Measurements from ENCODE around the gene EFNA2. TPM values are rescaled to one million over a fixed set of nuclear protein-coding genes. Genes with fewer than 3 reads are reported as not detected.

The EFNA2 gene
- total RNA-seq, 1 experiment from 2014 or later, result 12.2 TPM

DNA sequence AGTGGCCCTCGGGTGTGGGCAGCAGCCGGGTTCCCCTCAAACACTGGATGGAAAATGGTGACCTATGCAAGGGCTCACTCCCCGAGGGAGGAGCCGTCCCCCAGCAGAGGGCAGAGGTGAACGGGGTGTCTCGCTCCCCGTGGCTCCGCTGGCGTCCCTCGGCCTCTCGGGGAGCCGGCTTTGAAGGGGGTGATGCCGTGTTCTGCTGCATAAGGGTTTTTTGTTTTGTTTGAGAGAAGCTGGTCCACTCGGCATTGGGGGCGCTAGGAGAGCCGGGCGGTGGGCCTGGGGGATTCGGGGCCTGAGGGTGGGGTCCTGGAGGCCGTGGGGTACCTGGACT, 4.0 kb downstream of the EFNA2 start:
- H4K20me1 ChIP-seq (ENCODE audit: insufficient read depth), result no peaks in the 10 kb centered on the region
- no TSS peak for BruUV-seq (replicated peaks)
- no peaks in the 10 kb centered on the region for H3K9me2 ChIP-seq (ENCODE audit: insufficient read depth)
- intact Hi-C loops (cut with micrococcal nuclease), result no loop called here
- ChIA-PET POLR2A (no interaction called here), CTCF (no interaction called here), RAD21 (ENCODE audit: low non-redundant PET in 1 of 2, low total read pairs in 2 of 2, uncharacterized antibody in 2 of 2, unreplicated experiment in 2 of 2) (no interaction called here)
- no peaks in the 10 kb centered on the region for H3K9me3 ChIP-seq (ENCODE audit: control insufficient read depth in 1 of 2, insufficient read depth in 1 of 2, low read depth in 1 of 2, low read length in 2 of 2)
- no peak overlapping the region for H2AFZ ChIP-seq (ENCODE audit: low read depth, low read length, poor library complexity, severe bottlenecking)
- peaks cover 17 to 28% of the 10 kb centered on the region in 2 experiments for H3K4me1 ChIP-seq (ENCODE audit: control insufficient read depth in 1 of 2, insufficient read depth in 2 of 2, low read length in 2 of 2)
- no peaks in the 10 kb centered on the region for H3K36me3 ChIP-seq (ENCODE audit: control insufficient read depth in 1 of 2, insufficient read depth in 2 of 2, low read length in 2 of 2)
- no peak for ATAC-seq
- H3K4me3 ChIP-seq (replicated peaks in 1 of 2; ENCODE audit: low read depth in 1 of 2, low read length in 2 of 2), result no peak overlapping the region
- DNase-seq (ENCODE audit: low read depth, low spot score), result no peak
- no peaks in the 10 kb centered on the region for H3K27me3 ChIP-seq (ENCODE audit: insufficient read depth, low read length)
- no peaks in the 10 kb centered on the region for H3K79me2 ChIP-seq (ENCODE audit: insufficient read depth, low read length)
- no peak overlapping the region for H3K4me2 ChIP-seq (ENCODE audit: low read length)
- TF ChIP-seq EGR1 (IDR thresholded peaks at IDR 0.05; ENCODE audit: low read depth) (no peak), SIN3A (IDR thresholded peaks at IDR 0.05; ENCODE audit: low read depth) (no peak), CEBPB (IDR thresholded peaks at IDR 0.05; ENCODE audit: low read depth) (no peak), REST (IDR thresholded peaks at IDR 0.05; ENCODE audit: low read depth) (no peak), YY1 (IDR thresholded peaks at IDR 0.05; ENCODE audit: extremely low read depth, insufficient replicate concordance, low read depth, low read length) (no peak), RAD21 (IDR thresholded peaks at IDR 0.05; ENCODE audit: low read depth) (no peak), ZFX (IDR thresholded peaks at IDR 0.05) (no peak), FOSL1 (IDR thresholded peaks at IDR 0.05; ENCODE audit: low read depth) (no peak), EZH2 (IDR thresholded peaks at IDR 0.05) (no peak), ZNF274 (IDR thresholded peaks at IDR 0.05; ENCODE audit: low read depth, low read length) (no peak)
- TF ChIP-seq, protein P1, sequence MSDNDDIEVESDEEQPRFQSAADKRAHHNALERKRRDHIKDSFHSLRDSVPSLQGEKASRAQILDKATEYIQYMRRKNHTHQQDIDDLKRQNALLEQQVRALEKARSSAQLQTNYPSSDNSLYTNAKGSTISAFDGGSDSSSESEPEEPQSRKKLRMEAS (IDR thresholded peaks at IDR 0.05), result no peak
- TF ChIP-seq, protein P2, sequence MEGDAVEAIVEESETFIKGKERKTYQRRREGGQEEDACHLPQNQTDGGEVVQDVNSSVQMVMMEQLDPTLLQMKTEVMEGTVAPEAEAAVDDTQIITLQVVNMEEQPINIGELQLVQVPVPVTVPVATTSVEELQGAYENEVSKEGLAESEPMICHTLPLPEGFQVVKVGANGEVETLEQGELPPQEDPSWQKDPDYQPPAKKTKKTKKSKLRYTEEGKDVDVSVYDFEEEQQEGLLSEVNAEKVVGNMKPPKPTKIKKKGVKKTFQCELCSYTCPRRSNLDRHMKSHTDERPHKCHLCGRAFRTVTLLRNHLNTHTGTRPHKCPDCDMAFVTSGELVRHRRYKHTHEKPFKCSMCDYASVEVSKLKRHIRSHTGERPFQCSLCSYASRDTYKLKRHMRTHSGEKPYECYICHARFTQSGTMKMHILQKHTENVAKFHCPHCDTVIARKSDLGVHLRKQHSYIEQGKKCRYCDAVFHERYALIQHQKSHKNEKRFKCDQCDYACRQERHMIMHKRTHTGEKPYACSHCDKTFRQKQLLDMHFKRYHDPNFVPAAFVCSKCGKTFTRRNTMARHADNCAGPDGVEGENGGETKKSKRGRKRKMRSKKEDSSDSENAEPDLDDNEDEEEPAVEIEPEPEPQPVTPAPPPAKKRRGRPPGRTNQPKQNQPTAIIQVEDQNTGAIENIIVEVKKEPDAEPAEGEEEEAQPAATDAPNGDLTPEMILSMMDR (IDR thresholded peaks at IDR 0.05 in 2 of 3, conservative IDR thresholded peaks at IDR 0.05 in 1 of 3; ENCODE audit: borderline replicate concordance in 1 of 3, insufficient read depth in 1 of 3, low read depth in 2 of 3, low read length in 2 of 3), result no peak
- H3K27ac ChIP-seq (ENCODE audit: low read depth, low read length), result no peak overlapping the region
- no peak overlapping the region for H3K9ac ChIP-seq (ENCODE audit: low read length)
